K562 (cell line): ENCODE results near the gene SDR42E2. TPM values are rescaled to one million over a fixed set of nuclear protein-coding genes. Genes with fewer than 3 reads are reported as not detected.
A peak's percentile ranks its signal among the peaks of the same experiment; 100 is the strongest.

Experiments used
- CBX1 ChIP-seq: sonication (generic); IDR thresholded peaks from 2 replicates; pipeline ENCODE4 v1.6.1; 2016; ENCODE audit warnings: antibody characterized with exemption, low read depth, mild to moderate bottlenecking
- DACH1 ChIP-seq: fragments of 450-650 bp; IDR thresholded peaks from 2 replicates; pipeline ENCODE4 v1.6.1; 2018; ENCODE audit not compliant: partially characterized antibody
- ETS1 ChIP-seq: conservative IDR thresholded peaks from 2 replicates; pipeline ENCODE4 v1.6.1; 2011; ENCODE audit warnings: low read depth, mild to moderate bottlenecking, low read length; ENCODE audit not compliant: control insufficient read depth
- FOXK2 ChIP-seq, 2 experiments: fragments of 450-650 bp; IDR thresholded peaks in 1 of 2; conservative IDR thresholded peaks in 1 of 2; 2 replicates each; pipeline ENCODE4 v1.6.1; 2016; ENCODE audit warnings: low read depth in 2 of 2, mild to moderate bottlenecking in 1 of 2
- HNRNPUL1 ChIP-seq: fragments of 200-400 bp; formaldehyde crosslinking; IDR thresholded peaks from 2 replicates; pipeline ENCODE4 v1.6.1; 2017; ENCODE audit warnings: low read length
- NR3C1 ChIP-seq: sonication (generic); formaldehyde crosslinking; IDR thresholded peaks from 2 replicates; pipeline ENCODE4 v1.8.1; 2022; ENCODE audit warnings: missing genetic modification reagents
- POLR2AphosphoS5 ChIP-seq: IDR thresholded peaks from 2 replicates; pipeline ENCODE4 v1.6.1; 2011; ENCODE audit warnings: mild to moderate bottlenecking, low read depth, low read length, moderate library complexity; ENCODE audit not compliant: control insufficient read depth, insufficient read depth
- PRDM10 ChIP-seq: fragments of 450-650 bp; IDR thresholded peaks from 2 replicates; pipeline ENCODE4 v1.6.1; 2018; ENCODE audit not compliant: partially characterized antibody
- PURB ChIP-seq: sonication (generic); formaldehyde crosslinking; IDR thresholded peaks from 2 replicates; pipeline ENCODE4 v1.9.0; 2021; ENCODE audit warnings: low read depth, mild to moderate bottlenecking, missing genetic modification reagents
- SAP30 ChIP-seq: fragments of 200-600 bp; sonication (generic); IDR thresholded peaks from 2 replicates; pipeline ENCODE4 v1.6.1; 2012; ENCODE audit warnings: borderline replicate concordance, low read depth, mild to moderate bottlenecking, moderate library complexity, low read length, control low read depth, inconsistent platforms; ENCODE audit not compliant: insufficient read depth, poor library complexity, severe bottlenecking
- SMAD4 ChIP-seq: fragments of 250-450 bp; sonication (Bioruptor Pico); conservative IDR thresholded peaks from 2 replicates; pipeline ENCODE4 v1.8.0; 2021; ENCODE audit warnings: inconsistent platforms, mild to moderate bottlenecking, moderate library complexity
- TEAD4 ChIP-seq, 2 experiments: sonication (generic) in 1 of 2; formaldehyde crosslinking in 1 of 2; IDR thresholded peaks; 2 replicates each; pipeline versions ENCODE4 v1.6.1 to v1.8.0; 2012 to 2022; ENCODE audit warnings: borderline replicate concordance in 1 of 2, inconsistent platforms in 1 of 2, low read length in 1 of 2, mild to moderate bottlenecking in 1 of 2, missing genetic modification reagents in 1 of 2
- XRCC3 ChIP-seq: fragments of 450-650 bp; IDR thresholded peaks from 2 replicates; pipeline ENCODE4 v1.6.1; 2017; ENCODE audit warnings: mild to moderate bottlenecking, moderate library complexity
- ZNF121 ChIP-seq: sonication (generic); formaldehyde crosslinking; conservative IDR thresholded peaks from 2 replicates; pipeline ENCODE4 v1.8.0; 2022; ENCODE audit warnings: missing genetic modification reagents
- ZNF224 ChIP-seq: sonication (generic); formaldehyde crosslinking; IDR thresholded peaks from 2 replicates; pipeline ENCODE4 v1.8.0; 2022; ENCODE audit warnings: mild to moderate bottlenecking, missing genetic modification reagents
- ZNF780A ChIP-seq: fragments of 250-450 bp; sonication (Bioruptor Pico); IDR thresholded peaks from 2 replicates; pipeline ENCODE4 v1.5.0; 2021; ENCODE audit warnings: mild to moderate bottlenecking
- polyA plus RNA-seq, 8 experiments: library from polyadenylated mRNA; depleted of rRNA in 4 of 8; stranded (reverse) in 5 of 8; unstranded in 3 of 8; fragments of >200 nt; fragmentation: Nextera tagmentation in 2 of 8; fragmentation: Illumina TruSeq in 1 of 8; extraction: Ambion mirVana in 2 of 8; extraction: Trizol in 1 of 8; gene quantifications; 2 replicates each; pipeline versions ENCODE4 v1.2.1 to v1.2.3, GENCODE V29; 2011 to 2014; ENCODE audit warnings: inconsistent platforms in 1 of 8, missing spikeins in 1 of 8
- total RNA-seq, 7 experiments: library from RNA; depleted of rRNA in 6 of 7; stranded (reverse); fragments of >200 nt in 6 of 7; fragmentation: Illumina TruSeq in 2 of 7; extraction: Trizol in 2 of 7; gene quantifications; 2 replicates each; pipeline versions ENCODE4 v1.2.1 to v1.2.3, GENCODE V29; 2011 to 2021; ENCODE audit warnings: low replicate concordance in 1 of 7
- TF ChIP-seq, protein P1 (sequence below): fragments of 450-650 bp; formaldehyde crosslinking; IDR thresholded peaks from 2 replicates; pipeline ENCODE4 v1.4.0; 2020; ENCODE audit warnings: mild to moderate bottlenecking, moderate library complexity
- TF ChIP-seq, protein P2 (sequence below): IDR thresholded peaks from 2 replicates; pipeline ENCODE4 v1.6.1; 2012; ENCODE audit warnings: low read depth, low read length, improper control_type of control experiment, borderline replicate concordance

Gene SDR42E2
- total and polyA plus RNA-seq, 9 of the 15 experiments (the other 6 are each of a cell fraction or from before 2014, with no cell fraction given), result 0.03 to 0.07 (median 0.04) TPM; not detected in 4

DNA sequence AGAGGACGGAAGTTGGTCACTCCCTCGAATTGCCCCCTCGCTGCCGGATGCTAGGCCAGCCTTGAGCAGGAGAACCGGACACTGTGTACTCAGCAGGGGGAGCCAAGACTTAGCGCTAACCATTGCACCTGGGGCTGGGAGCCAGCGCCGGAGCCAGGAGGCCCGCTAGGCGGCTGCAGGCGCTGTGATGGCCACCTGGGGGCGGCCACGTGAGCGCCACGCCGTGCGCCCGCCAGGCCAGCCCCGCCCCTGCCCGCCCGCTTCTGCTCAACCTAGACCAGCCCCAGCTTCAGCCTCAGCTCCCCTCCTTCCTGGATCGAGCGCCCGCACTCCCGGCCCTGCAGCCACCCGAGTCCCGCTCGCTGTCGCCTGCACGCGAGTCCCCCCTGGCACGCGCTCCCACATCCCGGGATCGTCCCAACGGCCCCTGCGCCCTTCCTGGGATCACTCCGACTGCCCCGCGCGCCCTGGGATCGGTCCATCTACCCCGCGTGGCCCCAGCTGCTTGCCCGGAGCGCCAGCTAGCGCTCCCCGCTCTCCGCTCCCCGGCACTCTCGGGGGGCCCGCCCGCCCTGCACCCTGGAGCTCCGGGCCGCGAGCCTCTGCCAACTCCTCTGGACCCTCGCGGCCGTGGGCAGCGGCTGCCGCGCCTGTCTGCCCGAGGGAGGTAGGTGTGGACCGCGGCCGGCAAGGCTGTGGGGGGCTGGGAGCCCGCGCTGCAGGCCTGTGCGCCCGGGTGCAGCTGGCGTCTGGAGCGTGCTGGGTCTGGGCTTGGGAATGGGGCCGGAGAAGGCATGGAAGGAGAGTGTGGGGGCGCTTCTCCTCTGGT lies 43.9 kb downstream of the SDR42E2 start, which contains the start of gene EEF2K (continued):
- TF ChIP-seq ETS1 (peak; percentile 96), ZNF121 (peak; percentile 12; the same call in 1 of the 2 replicates), CBX1 (peak; percentile 68), SAP30 (peak; percentile 85), HNRNPUL1 (no peak), ZNF780A (CRISPR knock-in tag) (no peak), DACH1 (peak; percentile 25), FOXK2 (conservative IDR thresholded peaks at IDR 0.05 in 1 of 2, IDR thresholded peaks at IDR 0.05 in 1 of 2; ENCODE audit: low read depth in 2 of 2) (peak; percentile 54 to 56; a peak in 1 of 4 replicates), POLR2AphosphoS5 (peak; percentile 64; the same call in 1 of the 2 replicates), ZNF224 (CRISPR knock-in tag) (peak; percentile 83), XRCC3 (no peak), PURB (CRISPR knock-in tag) (no peak), NR3C1 (CRISPR knock-in tag) (no peak; the same call in 1 of the 2 replicates), SMAD4 (CRISPR knock-in tag) (peak; percentile 93), TEAD4 (IDR thresholded peaks at IDR 0.05; ENCODE audit: low read length) (peak; percentile 71), TEAD4 (CRISPR knock-in tag; IDR thresholded peaks at IDR 0.05; ENCODE audit: borderline replicate concordance) (no peak), PRDM10 (peak; percentile 88)
- TF ChIP-seq, protein P1, sequence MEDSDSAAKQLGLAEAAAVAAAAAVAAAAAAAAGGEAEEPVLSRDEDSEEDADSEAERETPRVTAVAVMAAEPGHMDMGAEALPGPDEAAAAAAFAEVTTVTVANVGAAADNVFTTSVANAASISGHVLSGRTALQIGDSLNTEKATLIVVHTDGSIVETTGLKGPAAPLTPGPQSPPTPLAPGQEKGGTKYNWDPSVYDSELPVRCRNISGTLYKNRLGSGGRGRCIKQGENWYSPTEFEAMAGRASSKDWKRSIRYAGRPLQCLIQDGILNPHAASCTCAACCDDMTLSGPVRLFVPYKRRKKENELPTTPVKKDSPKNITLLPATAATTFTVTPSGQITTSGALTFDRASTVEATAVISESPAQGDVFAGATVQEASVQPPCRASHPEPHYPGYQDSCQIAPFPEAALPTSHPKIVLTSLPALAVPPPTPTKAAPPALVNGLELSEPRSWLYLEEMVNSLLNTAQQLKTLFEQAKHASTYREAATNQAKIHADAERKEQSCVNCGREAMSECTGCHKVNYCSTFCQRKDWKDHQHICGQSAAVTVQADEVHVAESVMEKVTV, result peak; percentile 55
- TF ChIP-seq, protein P2, sequence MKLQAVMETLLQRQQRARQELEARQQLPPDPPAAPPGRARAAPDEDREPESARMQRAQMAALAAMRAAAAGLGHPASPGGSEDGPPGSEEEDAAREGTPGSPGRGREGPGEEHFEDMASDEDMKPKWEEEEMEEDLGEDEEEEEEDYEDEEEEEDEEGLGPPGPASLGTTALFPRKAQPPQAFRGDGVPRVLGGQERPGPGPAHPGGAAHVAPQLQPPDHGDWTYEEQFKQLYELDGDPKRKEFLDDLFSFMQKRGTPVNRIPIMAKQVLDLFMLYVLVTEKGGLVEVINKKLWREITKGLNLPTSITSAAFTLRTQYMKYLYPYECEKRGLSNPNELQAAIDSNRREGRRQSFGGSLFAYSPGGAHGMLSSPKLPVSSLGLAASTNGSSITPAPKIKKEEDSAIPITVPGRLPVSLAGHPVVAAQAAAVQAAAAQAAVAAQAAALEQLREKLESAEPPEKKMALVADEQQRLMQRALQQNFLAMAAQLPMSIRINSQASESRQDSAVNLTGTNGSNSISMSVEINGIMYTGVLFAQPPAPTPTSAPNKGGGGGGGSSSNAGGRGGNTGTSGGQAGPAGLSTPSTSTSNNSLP, result no peak
